ENCODE data around the gene GINS1.

GRCh38 chr20:25476106-25477013 lies 68.9 kb downstream of the GINS1 start:
- TF ChIP-seq CTCF (IDR thresholded peaks at IDR 0.05; ENCODE audit: borderline replicate concordance, extremely low read depth, low read length, poor library complexity, severe bottlenecking) (no peak), EZH2 (IDR thresholded peaks at IDR 0.05; ENCODE audit: borderline replicate concordance, low read depth, low read length, severe bottlenecking) (no peak)

All from DND-41 (cell line).